ENCODE measurements around the gene FAM3D. TPM values are rescaled to one million over a fixed set of nuclear protein-coding genes. Genes with fewer than 3 reads are reported as not detected.

The FAM3D gene
- total RNA-seq, 2 donors from 2014 or later = not detected

DNA sequence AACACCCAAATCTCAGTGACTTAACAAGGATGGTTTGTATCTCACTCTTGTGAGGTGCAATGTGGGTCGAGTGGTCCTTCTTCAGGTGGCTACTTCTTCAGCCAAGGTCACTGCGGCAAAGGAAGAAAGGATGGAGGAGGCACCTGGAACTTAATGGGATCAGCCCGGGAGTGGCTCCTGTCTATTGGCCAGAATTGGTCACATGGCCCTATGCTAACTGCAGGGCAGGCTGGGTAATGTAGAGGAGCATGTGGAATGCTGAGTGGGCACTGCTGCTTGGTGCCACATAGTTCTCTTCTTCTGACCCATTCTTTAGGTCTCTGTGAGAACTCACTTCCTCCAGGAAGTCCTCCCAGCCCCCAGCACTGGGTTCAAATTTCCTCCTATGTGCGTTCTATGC is 20.3 kb upstream of the FAM3D start:
- Histone ChIP-seq H3K36me3 (no peaks in the 10 kb centered on the region), H3K9me3 (peaks cover 0 to 10% of the 10 kb centered on the region in 2 donors), H3K27ac (no peak overlapping the region), H3K27me3 (no peaks in the 10 kb centered on the region), H3K4me1 (no peaks in the 10 kb centered on the region), H3K4me3 (no peak overlapping the region)
- no peak for TF ChIP-seq CTCF (IDR thresholded peaks at IDR 0.05)
- DNase-seq (ENCODE audit: low spot score) = no peak

DNA sequence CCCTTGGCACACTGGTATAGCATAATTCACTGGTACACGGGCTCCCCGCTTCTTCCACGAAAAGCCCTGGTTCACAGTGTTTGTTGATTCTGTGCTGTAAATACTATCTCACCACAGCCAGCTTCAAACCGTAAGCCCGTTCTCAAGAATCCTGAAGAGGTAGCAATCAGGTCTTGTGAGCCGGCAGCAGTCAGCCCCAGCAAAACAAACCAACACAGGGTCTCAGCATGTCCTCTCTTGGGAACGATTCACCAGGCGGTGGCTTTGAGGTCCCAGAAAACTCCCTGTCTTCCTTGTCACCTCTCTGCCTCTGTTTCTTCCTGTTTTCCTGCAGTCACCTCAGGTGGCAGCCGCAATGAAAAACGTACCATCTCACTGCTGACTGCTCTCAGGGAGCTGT is 19.1 kb upstream of the FAM3D start:
- peaks cover 0 to 4% of the 10 kb centered on the region in 2 donors for H3K9me3 ChIP-seq

GRCh38 chr3:58683466-58683865 is 16.9 kb upstream of the FAM3D start:
- H3K4me1 ChIP-seq = no peaks in the 10 kb centered on the region
- no peak overlapping the region for H3K27ac ChIP-seq
- no peaks in the 10 kb centered on the region for H3K9me3 ChIP-seq
- DNase-seq (ENCODE audit: low spot score) = peak; percentile 21
- H3K4me3 ChIP-seq = no peak overlapping the region
- H3K27me3 ChIP-seq = no peaks in the 10 kb centered on the region
- no peaks in the 10 kb centered on the region for H3K36me3 ChIP-seq
- TF ChIP-seq CTCF (IDR thresholded peaks at IDR 0.05) = no peak

More for the DNA sequence above, 19.1 kb upstream of the FAM3D start:
- H3K27me3 ChIP-seq = no peaks in the 10 kb centered on the region
- no peaks in the 10 kb centered on the region for H3K36me3 ChIP-seq
- H3K4me1 ChIP-seq = no peaks in the 10 kb centered on the region
- no peak overlapping the region for H3K4me3 ChIP-seq
- no peak for TF ChIP-seq CTCF (IDR thresholded peaks at IDR 0.05)
- DNase-seq (ENCODE audit: low spot score) = peak; percentile 16
- no peak overlapping the region for H3K27ac ChIP-seq

GRCh38 chr3:58683001-58683458 is 16.5 kb upstream of the FAM3D start:
- TF ChIP-seq CTCF (IDR thresholded peaks at IDR 0.05) = no peak
- Histone ChIP-seq H3K27ac (no peak overlapping the region), H3K36me3 (no peaks in the 10 kb centered on the region), H3K4me3 (no peak overlapping the region), H3K4me1 (no peaks in the 10 kb centered on the region), H3K27me3 (no peaks in the 10 kb centered on the region), H3K9me3 (no peaks in the 10 kb centered on the region)
- DNase-seq (ENCODE audit: low spot score) = peak; percentile 7

GRCh38 chr3:58681863-58682262 is 15.3 kb upstream of the FAM3D start:
- H3K27me3 ChIP-seq = no peaks in the 10 kb centered on the region
- H3K4me1 ChIP-seq = no peaks in the 10 kb centered on the region
- no peak overlapping the region for H3K4me3 ChIP-seq
- no peak for TF ChIP-seq CTCF (IDR thresholded peaks at IDR 0.05)
- no peak overlapping the region for H3K27ac ChIP-seq
- DNase-seq (ENCODE audit: low spot score) = no peak
- no peaks in the 10 kb centered on the region for H3K9me3 ChIP-seq
- H3K36me3 ChIP-seq = no peaks in the 10 kb centered on the region

GRCh38 chr3:58680879-58681525 is 14.4 kb upstream of the FAM3D start:
- TF ChIP-seq CTCF (IDR thresholded peaks at IDR 0.05) = no peak
- Histone ChIP-seq H3K36me3 (no peaks in the 10 kb centered on the region), H3K9me3 (no peaks in the 10 kb centered on the region)

More at GRCh38 chr3:58680879-58681525, 14.4 kb upstream of the FAM3D start:
- DNase-seq (ENCODE audit: low spot score) = peak; percentile 51
- Histone ChIP-seq H3K4me3 (no peak overlapping the region), H3K4me1 (no peaks in the 10 kb centered on the region), H3K27ac (no peak overlapping the region), H3K27me3 (no peaks in the 10 kb centered on the region)
